ENCODE measurements around the gene CDH13.

CDH13 gene

DNA sequence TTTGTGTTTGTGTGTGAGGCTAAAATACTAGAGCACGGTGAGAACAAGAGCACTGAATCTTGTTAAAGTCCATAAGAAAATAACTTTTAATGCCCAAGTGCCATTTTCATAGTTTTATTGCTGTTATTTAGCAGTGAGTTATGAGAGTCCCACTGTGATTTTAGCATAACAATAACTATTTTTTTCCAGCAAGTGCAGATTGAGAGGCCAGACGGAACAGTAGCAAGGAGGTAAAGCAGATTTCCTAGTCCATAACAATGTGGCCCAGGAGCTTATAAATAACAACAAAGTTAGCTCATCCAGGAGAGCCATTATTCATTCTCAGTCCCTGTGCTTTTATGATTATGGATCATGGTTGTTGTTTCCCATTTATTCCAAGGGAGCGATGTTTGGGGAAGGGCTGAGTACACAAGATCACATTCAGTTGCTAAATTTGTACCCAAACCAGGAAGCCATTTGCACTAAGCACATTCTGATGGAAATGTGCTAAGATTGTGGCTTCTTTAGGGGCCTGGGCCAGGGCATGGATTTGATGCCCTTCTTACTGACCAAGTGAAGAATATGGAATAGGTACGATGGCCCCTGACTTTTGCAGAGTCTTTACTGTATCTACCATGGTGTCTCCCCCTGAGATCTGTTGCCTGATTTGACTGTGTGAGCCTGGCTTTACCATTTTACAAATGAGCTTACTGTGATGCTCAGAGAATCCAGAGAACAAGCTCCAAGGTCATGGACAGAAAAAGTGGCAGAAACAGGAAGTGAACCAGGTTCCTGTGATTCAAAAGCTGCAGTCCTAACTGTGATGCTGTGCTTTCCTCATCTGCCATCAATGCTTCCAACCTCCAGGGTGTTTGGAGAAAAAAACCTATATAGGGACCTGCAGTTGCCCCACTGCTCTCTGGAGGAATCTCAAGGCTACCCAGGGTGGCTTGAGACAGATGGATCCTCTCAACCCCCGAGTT lies 976.3 kb downstream of the CDH13 start:
- DNase-seq = no peak

DNA sequence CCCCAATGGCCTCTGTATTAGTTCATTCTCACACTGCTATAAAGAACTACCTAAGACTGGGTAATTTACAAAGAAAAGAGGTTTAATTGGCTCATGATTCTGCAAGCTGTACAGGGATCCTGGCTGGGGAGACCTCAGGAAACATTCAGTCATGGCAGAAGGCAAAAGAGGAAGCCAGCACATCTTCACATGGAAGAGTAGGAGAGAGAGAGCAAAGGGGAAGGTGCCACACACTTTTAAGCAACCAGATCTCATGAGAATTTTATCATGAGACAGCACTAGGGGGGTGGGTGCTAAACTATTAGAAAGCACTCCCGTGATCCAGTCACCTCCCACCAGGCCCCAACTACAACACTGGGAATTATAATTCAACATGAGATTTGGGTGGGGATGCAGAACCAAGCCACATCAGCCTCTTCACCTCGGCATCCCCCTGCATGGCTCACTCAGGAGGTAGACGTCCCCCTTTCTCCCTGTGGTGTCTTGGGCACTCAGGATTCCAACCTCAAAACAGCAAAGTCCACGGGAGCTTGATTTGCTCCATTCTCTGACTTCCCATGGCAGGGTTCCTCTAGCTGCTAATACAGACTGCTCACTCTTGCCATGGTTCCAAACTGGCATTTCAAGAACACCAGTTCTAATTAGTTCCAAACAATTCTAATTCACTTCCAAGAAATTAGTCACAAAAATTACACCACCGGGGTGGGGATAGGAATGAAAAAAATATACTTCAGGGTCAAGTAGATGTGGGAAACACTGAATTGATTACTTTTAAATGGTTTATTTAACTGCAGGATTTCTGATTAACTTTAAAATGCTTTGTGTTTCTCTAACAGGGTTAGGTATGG lies 977.2 kb downstream of the CDH13 start:
- DNase-seq = no peak

DNA sequence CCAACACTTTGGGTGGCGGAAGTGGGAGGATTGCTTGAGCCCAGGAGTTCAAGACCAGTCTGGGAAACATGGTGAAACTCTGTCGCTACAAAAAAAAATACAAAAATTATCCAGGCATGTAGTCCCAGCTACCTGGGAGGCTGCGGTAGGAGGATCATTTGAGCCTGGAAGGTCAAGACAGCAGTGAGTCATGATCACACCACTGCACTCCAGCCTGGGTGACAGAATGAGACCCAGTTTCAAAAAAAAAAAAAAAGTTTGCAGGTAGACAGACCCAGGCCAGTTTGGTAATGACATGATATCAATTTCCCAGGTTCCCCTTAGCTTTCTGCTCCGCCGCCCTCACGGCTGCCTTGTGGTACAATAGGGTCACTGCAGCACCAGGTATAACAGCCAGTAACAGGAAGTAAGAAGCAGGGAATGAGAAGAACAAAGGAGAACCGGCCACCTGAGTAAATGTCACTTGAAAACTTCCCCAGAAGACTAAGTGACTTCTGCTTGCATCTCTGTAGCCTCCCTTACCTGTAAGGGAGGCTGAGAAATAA lies 979.8 kb downstream of the CDH13 start:
- DNase-seq = no peak

DNA sequence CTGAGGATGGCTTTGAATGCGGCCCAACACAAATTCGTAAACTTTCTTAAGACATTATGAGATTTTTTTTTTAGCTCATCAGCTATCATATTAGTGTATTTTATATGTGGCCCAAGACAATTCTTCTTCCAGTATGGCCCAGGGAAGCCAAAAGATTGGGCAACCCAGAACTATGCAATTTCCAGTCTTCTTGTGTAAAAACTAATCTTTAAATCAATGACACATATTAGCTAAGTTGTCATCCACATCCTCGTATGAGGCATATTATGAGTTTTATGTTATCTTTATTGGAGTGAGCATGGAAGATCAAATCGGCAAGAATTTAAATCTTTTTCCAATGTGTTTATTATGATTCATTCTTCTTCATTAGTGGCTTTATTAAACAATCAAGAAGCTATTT lies 982.4 kb downstream of the CDH13 start:
- no peak for DNase-seq

DNA sequence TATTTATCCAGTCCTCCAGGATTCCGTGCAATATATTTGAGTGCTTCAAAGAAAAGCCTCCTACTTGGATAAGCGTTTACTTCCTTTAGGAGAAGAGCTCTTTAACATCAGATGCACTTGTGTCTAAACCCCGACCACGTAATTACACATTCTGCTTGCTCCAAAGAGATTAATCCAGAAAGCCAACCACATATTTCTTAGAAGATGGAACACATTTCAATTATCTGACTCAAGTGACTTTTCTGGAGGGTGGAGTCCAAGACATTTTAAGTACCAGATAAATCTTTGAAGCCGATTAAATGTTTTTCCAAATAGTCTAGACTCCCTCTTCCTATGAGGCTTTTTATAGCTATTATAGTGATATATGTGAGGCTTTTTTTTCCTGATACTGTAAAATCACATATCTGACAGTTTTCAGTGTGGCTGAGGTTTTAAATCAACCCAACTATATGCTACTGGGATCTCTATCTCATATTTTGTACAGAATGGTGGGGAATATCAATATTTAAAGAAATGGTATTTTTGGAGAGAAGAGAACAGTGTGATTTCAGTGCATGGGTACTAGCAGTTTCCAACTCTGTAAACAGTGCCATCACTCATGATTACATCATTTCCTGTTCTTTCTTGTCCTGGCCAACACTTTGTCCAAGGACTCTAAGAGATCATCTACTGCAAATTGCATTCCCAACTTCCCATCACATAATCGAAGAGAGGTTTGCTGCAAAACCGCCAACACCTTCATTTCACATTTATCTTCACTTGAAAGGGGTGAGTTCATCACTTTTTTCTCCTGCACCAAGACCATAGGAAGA lies 988.6 kb downstream of the CDH13 start:
- DNase-seq = no peak

DNA sequence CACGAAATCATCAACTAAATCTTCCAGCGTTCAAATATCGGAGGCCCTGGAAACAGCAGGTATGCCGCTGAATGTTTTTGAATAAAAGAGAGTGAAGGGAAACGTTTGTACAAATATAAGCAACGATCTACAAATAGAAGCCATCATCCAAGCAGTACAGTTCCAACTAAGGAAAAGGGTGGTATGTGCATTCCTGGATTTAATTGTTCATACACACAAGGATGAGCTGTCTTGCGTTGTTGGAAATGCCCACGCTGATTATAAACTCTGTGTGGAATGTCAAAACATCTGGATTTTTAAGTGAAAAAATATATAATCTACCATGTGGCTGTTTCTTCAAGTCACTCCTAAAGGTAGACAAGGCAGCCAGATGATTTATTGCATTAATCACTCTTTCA lies 989.2 kb downstream of the CDH13 start:
- DNase-seq = no peak

DNA sequence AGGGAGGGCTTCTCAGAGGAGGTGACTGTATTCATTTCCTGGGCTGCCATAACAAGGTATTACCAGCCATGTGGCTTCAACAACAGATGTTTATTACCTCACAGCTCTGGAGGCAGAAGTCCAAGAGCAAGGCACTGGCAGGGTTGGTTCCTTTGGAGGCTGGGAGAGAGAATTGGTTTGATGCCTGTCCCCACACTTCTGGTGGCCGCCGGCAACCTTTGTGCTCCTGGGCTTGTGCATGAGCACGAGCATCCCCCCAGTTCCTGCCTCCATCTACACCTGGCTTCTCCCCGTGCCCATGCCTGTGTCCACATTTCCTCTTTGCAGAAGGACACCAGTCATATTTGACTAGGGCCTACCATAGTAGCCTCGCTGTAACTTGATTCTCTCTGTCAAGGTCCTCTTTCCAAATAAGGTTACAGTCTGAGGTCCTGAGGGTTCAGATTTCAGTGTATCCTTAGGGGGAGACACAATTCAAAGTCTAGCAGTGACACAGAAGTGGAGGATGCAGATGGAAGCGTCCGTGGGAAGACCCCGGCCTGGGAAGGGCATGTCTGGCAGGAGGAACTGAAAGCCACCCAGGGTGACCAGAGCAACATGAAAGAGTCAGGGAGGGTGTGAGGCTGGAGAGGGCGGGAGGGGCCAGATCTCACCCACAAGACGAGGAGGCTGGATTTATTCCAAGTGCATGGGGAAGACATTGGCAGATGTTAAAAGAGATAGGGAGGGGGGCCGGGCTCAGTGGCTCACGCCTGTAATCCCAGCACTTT lies 992.8 kb downstream of the CDH13 start:
- DNase-seq = no peak

DNA sequence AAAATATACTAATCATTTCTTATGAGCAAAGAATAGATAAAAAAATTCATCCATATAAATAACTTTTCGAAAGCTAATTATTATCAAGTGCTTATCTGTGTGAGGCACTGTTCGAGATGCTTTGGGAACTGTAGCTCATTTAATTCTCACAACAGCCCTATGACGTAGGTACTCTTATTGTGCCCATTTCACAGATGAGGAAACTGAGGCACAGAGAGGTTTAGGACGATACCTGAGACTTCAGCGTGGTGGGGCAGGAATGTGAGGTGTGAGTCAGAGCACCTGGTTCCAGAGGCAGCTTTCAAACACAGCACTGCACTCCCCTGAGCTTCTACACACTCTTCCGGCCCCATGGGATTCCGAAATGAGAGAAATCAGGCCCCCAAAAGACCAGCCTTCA lies 995.2 kb downstream of the CDH13 start:
- no peak for DNase-seq

DNA sequence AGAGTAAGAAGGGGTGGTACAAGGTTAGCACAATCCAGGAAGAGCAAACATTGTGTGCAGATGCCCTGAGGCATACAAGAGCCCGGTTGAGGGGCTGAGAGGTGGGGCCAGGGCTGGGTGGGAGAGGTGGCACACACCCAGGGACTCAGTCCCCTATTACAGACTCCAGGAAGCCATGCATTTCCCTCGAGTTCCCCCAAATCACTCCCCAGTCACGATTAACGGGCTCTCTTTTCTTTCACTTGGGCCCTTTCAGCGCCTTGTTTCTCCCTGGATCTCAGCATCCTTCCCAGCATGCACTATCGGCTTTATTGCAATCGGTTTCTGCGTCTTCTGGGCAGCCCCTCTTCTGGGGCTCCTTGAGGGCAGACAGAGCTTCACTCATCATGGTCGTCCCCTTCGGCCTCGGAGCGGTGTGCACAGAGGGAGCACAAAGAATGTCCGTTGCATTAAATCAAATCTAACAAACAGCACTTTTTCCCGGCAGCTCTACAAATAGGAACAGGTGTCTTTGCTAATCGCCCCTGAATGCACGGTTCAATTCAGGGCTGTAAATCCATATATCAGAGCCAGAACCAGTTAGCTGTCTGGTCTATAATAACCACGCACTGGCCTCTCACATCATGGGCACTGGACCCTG lies 996.4 kb downstream of the CDH13 start:
- no peak for DNase-seq

DNA sequence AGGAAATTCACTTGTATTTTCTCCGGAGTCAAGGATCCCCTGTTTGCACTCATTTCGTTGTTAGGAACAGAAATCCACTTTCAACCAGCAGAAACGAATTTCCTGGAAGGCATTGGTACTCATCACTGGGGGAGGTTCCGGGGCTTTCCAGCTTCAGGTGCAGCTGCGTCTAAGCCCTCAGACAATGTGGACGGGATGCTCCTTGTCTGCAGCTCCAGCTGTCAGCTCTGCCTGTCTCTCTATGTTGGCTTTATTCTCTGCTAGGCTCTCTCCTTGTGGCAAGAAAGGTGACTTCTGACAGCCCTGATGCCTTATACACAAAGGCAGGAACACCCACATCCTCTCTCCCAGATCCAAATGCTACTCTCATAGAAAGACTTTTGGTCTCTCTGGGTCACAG lies 997.1 kb downstream of the CDH13 start:
- no peak for DNase-seq

DNA sequence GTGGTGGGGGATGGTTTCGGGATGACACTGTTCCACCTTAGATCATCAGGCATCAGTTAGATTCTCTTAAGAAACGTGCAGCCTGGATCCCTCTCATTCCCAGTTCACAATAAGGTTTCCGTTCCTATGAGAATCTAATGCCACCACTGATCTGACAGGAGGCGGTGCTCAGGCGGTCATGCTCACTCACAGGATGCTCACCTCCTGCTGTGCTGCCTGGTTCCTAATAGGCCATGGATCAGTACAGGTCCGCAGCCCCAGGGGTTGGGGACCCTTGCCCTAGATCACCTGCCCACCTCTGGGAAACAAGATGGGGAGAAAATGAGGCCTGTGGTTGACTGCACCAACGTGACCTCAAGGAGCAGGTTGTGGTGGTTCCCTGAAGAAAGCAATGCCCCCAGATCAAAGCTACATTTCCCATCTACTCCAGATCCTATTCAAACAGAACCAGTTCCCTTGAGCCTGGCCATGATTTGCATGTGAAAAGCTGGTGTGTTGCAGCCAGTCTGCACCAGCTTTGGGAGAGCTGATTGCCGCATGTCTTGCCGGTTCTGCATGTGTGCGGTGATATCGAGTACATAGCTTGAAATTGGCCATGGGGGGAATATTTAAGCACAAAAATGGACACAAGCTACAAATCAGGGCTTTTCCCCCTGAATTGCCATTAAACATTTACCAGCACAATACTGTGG lies 997.8 kb downstream of the CDH13 start:
- DNase-seq = no peak

DNA sequence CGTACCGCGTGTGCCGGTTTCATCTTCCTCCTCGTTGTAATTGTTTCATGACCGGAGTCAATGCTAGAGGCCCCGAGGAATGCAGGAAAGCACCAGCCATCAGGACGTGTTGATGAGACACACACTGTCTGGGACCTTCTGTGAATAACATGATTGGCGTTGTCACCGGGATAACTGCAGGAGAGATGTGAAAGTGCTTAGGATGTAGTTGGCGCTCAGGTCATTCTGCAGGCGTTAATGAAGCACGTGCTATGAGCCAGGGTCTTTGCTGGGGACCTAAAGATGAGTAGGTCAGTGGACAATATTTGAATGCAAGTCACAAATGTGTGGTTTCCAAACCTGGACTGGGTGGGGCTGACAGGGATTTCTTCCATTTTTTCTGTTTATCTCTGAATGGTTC lies 999.4 kb downstream of the CDH13 start:
- no peak for DNase-seq

DNA sequence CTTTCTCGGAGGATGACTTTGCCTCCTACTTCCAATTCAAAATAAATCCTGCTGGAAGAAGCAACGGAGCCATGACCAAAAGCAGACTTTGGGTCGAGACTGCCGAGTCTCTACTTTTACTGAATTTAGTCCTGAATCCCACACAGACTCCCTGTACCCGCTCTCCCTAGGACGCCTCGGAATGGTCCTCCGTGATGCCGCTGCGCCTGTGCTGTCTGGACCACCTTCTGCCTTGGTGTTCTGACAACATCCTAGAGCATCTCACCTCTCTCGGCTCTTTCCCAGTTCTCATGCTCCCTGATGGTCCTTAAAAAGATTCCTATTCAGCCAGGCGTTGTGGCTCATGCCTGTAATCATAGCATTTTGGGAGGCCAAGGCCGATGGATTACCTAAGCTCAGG lies 999.9 kb downstream of the CDH13 start:
- DNase-seq = no peak

DNA sequence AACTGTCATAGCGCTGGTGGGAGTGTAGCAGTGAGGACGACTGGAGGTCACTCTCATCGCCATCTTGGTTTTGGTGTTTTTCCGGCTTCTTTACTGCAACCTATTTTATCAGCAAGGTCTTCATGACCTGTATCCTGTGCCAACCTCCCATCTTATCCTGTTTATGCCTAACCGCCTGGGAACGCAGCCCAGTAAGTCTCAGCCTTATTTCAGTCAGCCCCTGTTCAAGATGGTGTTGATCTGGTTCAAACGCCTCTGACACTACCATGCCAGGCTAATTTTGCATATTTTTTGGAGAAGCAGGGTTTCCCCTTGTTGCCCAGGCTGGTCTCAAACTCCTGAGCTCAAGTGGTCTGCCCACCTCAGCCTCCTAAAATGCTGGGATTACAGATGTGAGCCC lies 1001.2 kb downstream of the CDH13 start:
- DNase-seq = no peak

DNA sequence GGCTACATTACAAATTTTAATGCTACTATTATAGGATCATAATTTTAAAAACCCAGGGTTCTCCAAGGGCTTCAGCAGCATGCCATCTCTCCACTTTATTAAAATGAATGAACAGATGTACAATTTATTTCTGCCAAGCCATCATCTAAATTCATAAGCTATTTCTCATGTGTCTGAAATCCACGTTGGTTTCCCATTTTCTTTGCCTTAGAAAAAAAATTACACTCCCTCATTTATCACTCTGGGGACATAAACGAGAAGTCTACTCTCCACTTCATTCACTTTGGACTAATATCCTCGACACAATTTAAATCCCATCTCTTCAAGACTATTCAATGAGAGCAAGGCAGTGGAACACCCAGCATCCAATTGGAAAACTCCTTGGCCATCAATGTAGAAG lies 1002.7 kb downstream of the CDH13 start:
- no peak for DNase-seq

DNA sequence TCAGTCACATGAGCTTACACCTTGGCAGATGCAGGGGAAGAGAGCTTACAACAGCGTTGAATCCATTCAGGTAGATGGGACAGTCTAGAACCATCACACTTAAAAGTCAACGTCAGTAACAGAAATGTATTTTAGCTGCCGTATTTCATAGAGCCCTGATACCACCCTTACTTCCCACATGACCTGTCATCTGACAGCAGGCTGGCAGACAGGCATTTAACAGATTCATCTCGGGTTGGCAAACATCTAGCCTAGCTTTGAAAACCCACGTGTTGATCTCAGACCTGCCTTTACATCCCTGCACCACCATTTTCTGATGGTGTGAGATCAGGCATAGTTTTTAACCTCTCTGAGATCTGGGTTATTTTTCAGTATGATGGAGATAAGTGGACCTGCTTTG lies 1003.1 kb downstream of the CDH13 start:
- no peak for DNase-seq

DNA sequence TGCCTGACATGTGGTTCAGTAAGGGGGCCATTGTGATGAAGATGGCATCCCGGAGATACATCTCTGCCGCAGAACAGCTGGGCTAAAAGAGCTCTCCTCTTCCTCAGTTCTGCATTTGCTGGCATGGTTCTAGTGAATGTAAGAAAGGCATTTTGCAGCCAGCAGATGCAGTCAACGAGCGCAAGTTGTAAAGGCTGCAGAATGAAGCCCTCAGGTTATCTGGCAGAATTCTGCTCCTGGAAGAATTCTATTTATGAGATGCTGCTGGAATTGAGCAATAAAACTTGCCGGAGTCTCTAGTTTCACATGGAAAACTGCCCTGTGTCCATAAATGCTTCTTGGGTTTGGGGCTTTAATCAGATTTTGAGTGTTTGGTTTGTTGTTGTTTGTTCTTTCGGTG lies 1004.2 kb downstream of the CDH13 start:
- DNase-seq = no peak

DNA sequence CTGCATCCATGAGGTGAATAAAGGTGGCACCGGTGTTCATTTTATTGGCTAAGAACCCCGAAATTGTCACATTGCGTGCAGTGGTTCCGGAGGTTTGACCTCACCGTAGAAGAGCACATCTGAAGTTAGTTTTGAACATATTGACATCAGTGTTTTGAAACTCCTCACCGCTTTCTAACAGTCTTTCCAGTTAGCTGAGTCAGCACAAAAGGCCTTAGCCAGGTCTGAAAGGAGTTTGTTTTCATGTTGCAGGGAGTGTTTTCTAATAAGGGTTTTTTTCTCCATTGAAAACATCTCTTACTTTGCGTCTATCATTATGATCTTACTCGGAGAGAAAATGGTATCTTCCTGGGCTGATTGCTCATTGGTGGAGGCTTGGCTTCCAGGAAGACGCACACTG lies 1006.5 kb downstream of the CDH13 start:
- no peak for DNase-seq

DNA sequence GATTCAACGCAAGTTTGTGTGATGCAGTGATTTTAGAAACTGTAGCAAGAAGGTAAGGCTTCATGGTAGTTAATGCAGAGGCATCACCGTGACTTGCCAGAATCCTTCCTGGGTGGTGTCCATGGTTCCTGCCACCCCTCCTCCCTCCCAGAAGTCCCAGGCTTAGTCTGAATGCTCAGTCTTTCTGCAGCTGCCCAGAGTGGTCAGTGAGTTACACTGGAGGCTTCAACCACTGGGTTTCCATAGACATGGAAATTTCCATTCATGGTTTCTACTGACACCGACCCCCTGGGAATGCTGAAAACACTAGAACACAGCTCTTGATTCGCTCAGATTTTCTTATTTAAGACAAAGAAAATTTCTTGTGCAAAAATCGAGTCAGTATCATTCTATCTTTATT lies 1021.6 kb downstream of the CDH13 start:
- DNase-seq = no peak

DNA sequence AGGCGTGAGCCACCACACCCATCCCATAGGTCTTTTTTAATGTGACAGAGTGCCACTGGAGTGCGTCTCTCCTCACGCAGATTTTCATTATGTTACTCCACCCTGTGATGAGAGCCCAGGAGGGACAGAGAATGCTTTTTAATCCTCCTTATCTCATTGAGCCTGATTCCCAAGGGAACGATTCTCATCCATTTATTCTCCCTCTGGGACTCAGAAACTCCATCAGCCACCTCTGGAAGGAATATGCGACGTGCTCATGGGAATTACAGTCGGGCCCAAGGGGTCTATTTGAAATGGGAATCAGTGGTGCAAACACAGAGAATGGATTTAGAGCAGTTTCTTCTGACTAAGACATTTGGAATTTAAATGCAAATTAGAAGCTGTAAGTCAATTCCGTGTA lies 1025.1 kb downstream of the CDH13 start:
- no peak for DNase-seq

DNA sequence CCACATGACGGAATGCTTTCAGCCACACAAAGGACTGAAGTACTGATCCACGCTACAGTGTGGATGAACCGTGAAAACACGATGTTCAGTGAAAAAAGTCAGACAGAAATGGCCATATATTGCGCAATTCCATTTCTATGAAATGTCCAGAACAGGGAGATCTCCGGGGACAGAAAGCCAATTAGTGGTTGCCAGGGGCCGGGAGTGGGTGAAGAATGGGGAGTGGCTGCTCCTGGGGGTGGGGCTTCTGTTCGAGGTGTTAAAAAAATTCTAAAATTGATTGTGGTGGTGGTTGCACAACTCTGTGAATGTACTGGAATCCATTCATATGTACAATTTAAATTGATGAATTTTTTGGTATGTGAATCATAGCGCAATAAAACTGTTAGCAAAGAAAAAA lies 1026.2 kb downstream of the CDH13 start:
- DNase-seq = no peak

All from T1000 (cell line).